ENCODE measurements around the gene PDCL2. TPM values are rescaled to one million over a fixed set of nuclear protein-coding genes. Genes with fewer than 3 reads are reported as not detected.

Gene PDCL2
- total RNA-seq, 1 donor from 2014 or later, result not detected

DNA sequence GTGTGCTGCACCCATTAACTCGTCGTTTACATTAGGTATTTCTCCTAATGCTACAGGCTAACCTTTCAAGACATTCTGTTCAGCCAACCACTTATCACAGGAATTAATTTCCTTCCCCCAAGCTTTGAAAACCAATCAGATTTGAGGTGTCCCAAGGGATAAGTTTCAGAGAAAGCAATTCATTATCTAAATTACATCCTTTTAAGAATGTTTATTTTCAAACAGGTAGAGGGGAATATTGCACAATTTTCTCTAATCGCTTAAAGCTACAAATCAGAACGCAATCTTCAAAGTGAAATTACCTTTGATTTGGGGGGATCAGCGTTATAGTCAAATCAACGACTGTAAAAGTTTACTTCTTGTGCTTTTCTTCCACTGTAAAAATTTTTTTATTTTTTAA lies 46.9 kb downstream of the PDCL2 start:
- Histone ChIP-seq H3K36me3 (no peaks in the 10 kb centered on the region), H3K9me3 (no peaks in the 10 kb centered on the region), H3K27ac (peak overlapping the region; percentile 94), H3K4me1 (peaks cover 13% of the 10 kb centered on the region), H3K4me3 (peak overlapping the region; percentile 92), H3K27me3 (no peaks in the 10 kb centered on the region)
- TF ChIP-seq, protein P1, sequence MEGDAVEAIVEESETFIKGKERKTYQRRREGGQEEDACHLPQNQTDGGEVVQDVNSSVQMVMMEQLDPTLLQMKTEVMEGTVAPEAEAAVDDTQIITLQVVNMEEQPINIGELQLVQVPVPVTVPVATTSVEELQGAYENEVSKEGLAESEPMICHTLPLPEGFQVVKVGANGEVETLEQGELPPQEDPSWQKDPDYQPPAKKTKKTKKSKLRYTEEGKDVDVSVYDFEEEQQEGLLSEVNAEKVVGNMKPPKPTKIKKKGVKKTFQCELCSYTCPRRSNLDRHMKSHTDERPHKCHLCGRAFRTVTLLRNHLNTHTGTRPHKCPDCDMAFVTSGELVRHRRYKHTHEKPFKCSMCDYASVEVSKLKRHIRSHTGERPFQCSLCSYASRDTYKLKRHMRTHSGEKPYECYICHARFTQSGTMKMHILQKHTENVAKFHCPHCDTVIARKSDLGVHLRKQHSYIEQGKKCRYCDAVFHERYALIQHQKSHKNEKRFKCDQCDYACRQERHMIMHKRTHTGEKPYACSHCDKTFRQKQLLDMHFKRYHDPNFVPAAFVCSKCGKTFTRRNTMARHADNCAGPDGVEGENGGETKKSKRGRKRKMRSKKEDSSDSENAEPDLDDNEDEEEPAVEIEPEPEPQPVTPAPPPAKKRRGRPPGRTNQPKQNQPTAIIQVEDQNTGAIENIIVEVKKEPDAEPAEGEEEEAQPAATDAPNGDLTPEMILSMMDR (IDR thresholded peaks at IDR 0.05), result no peak
- intact Hi-C loops (cut with DNase I), result no loop called here
- ATAC-seq, result no peak
- DNase-seq, result no peak

DNA sequence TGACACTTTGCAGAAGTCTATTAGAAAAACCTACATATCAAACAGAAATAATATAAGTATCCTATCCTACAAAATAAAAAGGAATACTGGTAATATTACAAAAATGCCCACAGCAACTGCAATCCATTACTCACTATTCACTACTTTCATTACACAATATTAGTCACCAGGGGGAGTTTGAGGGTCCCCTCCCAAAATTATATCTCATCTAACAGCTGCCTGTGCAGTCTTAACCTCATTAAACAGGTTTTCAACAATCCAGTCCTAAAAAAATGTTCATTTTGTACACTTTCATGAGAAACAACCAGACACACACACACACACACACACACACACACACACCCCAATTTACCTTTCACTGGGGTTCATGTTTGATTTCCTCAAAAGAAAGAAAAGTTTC lies 48.2 kb downstream of the PDCL2 start:
- DNase-seq (no peak), ATAC-seq (no peak)
- intact Hi-C loops (cut with DNase I), result no loop called here

DNA sequence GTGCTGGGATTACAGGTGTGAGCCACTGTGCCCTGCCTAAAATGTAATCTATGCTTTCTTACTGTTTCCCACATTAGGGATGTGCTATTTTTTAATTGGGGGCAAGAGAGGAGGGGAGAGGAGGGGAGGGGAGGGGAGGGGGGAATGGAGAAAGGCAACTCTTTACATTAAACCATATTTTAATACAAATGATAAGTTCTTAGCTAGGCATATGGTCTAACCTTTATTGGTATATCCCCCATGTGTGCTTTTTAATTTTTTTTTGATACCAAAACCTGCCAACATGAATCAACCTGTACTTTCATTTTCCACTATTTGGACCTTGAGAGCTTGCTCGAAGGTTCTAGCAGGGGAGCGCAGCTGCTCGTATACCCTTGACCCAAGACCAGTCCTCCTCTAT lies 51.8 kb downstream of the PDCL2 start:
- no peak overlapping the region for H3K27ac ChIP-seq
- H3K9me3 ChIP-seq, result no peaks in the 10 kb centered on the region
- H3K4me1 ChIP-seq, result peaks cover 7% of the 10 kb centered on the region
- no peak overlapping the region for H3K4me3 ChIP-seq
- intact Hi-C loops (cut with DNase I), result no loop called here
- DNase-seq, result no peak
- TF ChIP-seq, protein P1 (IDR thresholded peaks at IDR 0.05), result no peak
- no peaks in the 10 kb centered on the region for H3K36me3 ChIP-seq
- no peak for ATAC-seq
- no peaks in the 10 kb centered on the region for H3K27me3 ChIP-seq

More for the DNA sequence above, 48.2 kb downstream of the PDCL2 start:
- Histone ChIP-seq H3K27me3 (no peaks in the 10 kb centered on the region), H3K4me3 (no peak overlapping the region), H3K27ac (no peak overlapping the region), H3K36me3 (no peaks in the 10 kb centered on the region), H3K4me1 (peaks cover 13% of the 10 kb centered on the region), H3K9me3 (no peaks in the 10 kb centered on the region)
- TF ChIP-seq, protein P1 (IDR thresholded peaks at IDR 0.05), result no peak

DNA sequence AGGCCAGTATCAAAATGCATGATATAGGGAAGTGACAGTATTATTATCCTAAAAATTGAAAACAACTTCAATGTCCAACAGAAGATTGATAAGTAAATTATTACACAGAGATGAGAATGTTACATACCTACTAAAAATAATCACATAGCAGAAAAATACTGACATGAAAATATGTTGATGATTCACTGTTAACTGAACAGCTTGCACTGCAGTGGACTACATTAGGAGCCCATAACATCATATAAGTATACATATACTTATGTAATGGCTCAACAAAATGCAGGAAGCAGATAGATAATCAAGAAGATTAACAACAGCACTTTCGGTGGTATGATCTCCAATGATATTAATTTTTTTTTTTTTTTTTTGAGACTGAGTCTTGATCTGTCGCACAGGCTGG lies 52.4 kb downstream of the PDCL2 start:
- Histone ChIP-seq H3K9me3 (no peaks in the 10 kb centered on the region), H3K4me3 (no peak overlapping the region), H3K27ac (no peak overlapping the region), H3K36me3 (no peaks in the 10 kb centered on the region), H3K4me1 (peaks cover 3% of the 10 kb centered on the region), H3K27me3 (no peaks in the 10 kb centered on the region)
- intact Hi-C loops (cut with DNase I), result no loop called here
- DNase-seq, result no peak
- TF ChIP-seq, protein P1 (IDR thresholded peaks at IDR 0.05), result no peak
- no peak for ATAC-seq

DNA sequence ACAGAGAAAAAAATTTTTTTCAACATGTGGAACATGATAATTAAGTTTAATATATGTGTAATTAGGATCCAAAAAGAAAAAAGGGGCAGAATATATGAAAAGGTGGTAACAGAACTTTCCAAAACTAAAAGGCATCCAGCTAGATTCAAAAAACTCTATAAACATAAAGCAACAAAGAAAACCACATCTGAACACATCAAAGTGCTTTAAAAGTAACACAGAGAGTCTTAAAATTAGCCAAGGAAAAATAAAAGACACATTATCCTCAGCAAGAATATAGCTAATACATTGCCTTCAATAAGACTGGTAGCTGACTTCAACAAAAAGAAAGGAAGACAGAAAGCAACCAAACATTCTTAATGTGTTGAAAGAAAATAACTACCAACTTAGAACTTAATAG lies 53.5 kb downstream of the PDCL2 start:
- H3K36me3 ChIP-seq, result no peaks in the 10 kb centered on the region
- no peak for DNase-seq
- ATAC-seq, result no peak
- H3K4me1 ChIP-seq, result no peaks in the 10 kb centered on the region
- H3K27me3 ChIP-seq, result no peaks in the 10 kb centered on the region
- H3K9me3 ChIP-seq, result no peaks in the 10 kb centered on the region
- TF ChIP-seq, protein P1 (IDR thresholded peaks at IDR 0.05), result no peak
- no peak overlapping the region for H3K4me3 ChIP-seq
- intact Hi-C loops (cut with DNase I), result no loop called here
- H3K27ac ChIP-seq, result no peak overlapping the region

DNA sequence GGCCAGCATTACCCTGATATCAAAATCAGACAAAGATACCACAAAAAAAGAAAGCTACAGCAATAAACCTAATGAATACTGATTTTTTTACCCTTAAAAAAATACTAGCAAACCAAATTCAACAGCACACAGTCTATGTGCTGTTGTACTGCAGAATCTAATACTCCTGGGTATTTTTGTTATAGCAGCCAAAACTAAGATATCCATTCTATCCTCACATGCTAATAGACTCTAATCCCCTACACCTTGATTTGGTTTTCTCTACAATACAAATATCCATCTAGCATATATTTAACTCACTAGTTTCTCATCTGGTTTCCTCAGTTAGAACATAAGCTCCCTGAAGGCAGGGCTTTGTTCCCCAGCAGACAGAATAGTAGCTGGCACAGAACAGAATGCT lies 57.7 kb downstream of the PDCL2 start:
- ATAC-seq (no peak), DNase-seq (no peak)
- Histone ChIP-seq H3K27ac (no peak overlapping the region), H3K27me3 (no peaks in the 10 kb centered on the region), H3K9me3 (no peaks in the 10 kb centered on the region), H3K4me3 (no peak overlapping the region), H3K36me3 (no peaks in the 10 kb centered on the region), H3K4me1 (no peaks in the 10 kb centered on the region)
- TF ChIP-seq, protein P1 (IDR thresholded peaks at IDR 0.05), result no peak
- intact Hi-C loops (cut with DNase I), result no loop called here
